Activated B cell treated with CpG ODN at 0.5 μM for 24 hours (primary cell): Measurements from ENCODE around the gene ZBTB1. TPM values are rescaled to one million over a fixed set of nuclear protein-coding genes. Genes with fewer than 3 reads are reported as not detected.

ENCODE experiments used
- ATAC-seq: fragments of 200-7000 bp; cut with Tn5 transposase; one replicate; pipeline ENCODE4 v1.10.0; 2021; ENCODE audit warnings: low read depth, mild to moderate bottlenecking, moderate library complexity
- CTCF ChIA-PET: fragments of 350-600 bp; sonication (Branson Sonifier 250); formaldehyde crosslinking; loops from one replicate; lab custom pipeline; 2021; ENCODE audit warnings: antibody characterized with exemption; lab: Charles Lee
- POLR2A ChIA-PET: fragments of 350-600 bp; sonication (Branson Sonifier 250); formaldehyde crosslinking; loops from one replicate; lab custom pipeline; 2021; ENCODE audit warnings: antibody characterized with exemption; lab: Charles Lee
- DNase-seq: peaks from one replicate; pipeline ENCODE4 v3.0.0; 2022
- H3K27ac Mint-ChIP-seq: one replicate; pipeline ENCODE4 v1.8.0; 2020; ENCODE audit warnings: mixed read lengths
- H3K27me3 Mint-ChIP-seq: one replicate; pipeline ENCODE4 v1.8.0; 2021; ENCODE audit warnings: mixed read lengths
- H3K36me3 Mint-ChIP-seq: one replicate; pipeline ENCODE4 v1.8.0; 2021; ENCODE audit warnings: low read depth, mixed read lengths
- H3K4me1 Mint-ChIP-seq: one replicate; pipeline ENCODE4 v1.8.0; 2021; ENCODE audit warnings: mixed read lengths
- H3K4me3 Mint-ChIP-seq: one replicate; pipeline ENCODE4 v1.8.0; 2020; ENCODE audit warnings: mild to moderate bottlenecking, mixed read lengths
- H3K9me3 Mint-ChIP-seq: one replicate; pipeline ENCODE4 v1.8.0; 2020; ENCODE audit warnings: mixed read lengths
- intact Hi-C: fragments of 100-400 bp; cut with micrococcal nuclease; formaldehyde crosslinking; loops from one replicate; pipeline ENCODE4 v1.15.1; 2024
- total RNA-seq: library from RNA; stranded (reverse); gene quantifications from 2 replicates; pipeline ENCODE4 v1.2.3, GENCODE V29; 2022
- TF ChIP-seq, protein P1 (sequence below): fragments of 200-600 bp; IDR thresholded peaks from one replicate; pipeline ENCODE4 v1.8.0; 2022; ENCODE audit warnings: antibody characterized with exemption, mild to moderate bottlenecking

The ZBTB1 gene
- total RNA-seq, 1 donor from 2014 or later: 60.7 TPM

DNA sequence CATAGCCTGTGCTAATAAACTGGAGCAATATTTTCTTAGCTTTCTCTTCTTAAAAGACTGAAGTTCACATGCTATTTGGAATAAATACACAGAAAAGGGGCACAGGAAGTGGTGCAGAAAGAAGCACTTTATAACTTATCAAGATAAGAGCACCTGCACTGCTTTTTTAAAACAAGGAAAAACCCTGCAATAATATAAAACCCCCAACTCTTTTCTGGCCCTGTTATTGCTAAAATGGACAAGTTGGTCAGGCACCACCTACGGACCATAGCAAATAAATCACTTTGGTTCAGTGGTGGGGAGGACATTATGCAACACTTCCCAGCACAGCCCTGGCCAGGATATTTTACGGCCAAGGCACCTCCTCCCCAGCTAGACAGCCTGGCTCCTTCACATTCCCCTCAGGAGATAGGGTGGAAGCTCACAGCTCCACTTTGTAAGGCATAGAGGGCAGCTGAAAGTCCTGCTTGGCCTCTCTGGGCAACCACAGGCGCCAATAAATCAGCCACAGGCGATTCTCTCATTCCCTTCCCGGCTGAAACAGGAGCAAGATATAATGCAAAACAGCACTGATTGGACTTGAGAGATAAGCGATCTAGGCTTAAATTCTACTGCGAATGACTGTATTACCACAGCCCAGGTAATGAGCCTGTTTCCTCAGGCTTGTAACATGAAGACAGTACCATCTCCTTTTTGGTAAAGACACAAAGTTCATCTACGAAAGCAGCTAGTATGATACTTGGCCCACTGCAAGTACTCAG lies 3.0 kb upstream of the ZBTB1 start:
- intact Hi-C loops: loop anchor here (1.0 to 10.0 kb wide), 8 partner anchors 10 to 1027 kb away; partner anchors contain the start of genes FNTB, SGPP1 and SYNE2
- peaks cover 28% of the 10 kb centered on the region for H3K36me3 Mint-ChIP-seq
- peaks cover 57% of the 10 kb centered on the region for H3K4me1 Mint-ChIP-seq

DNA sequence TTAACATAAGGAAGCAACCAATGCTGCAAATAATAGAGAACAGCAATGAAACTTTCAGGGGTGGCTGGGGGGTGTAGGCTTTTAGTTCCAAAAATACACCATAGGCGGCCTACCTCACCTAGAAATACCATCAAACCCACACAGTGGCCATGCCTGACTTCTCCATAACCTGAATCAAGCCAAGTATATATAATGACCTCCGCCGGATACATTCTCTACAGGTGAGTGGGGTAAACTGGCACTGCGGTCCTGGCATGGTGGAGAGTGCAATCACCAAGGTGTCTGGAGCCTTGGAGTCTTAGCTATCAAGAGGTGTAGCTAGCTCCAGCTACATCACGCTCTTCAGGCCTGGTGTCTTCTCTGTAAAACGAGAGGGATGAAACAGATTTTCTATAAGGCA lies 2.1 kb upstream of the ZBTB1 start:
- peaks cover 66% of the 10 kb centered on the region for H3K4me1 Mint-ChIP-seq
- H3K9me3 Mint-ChIP-seq: no peaks in the 10 kb centered on the region
- ChIA-PET POLR2A (interaction anchor here (0.6 to 4.5 kb wide), 20 partner anchors 8 to 835 kb away, joined by 3 to 60 read pairs (median 6); partner anchors contain the start of genes AKAP5, HSPA2 and MTHFD1), CTCF (interaction anchor here (1.4 to 3.3 kb wide), 3 partner anchors 9 to 37 kb away, joined by 3 to 32 read pairs (median 11); partner anchors contain the start of gene AKAP5)
- ATAC-seq (no peak), DNase-seq (no peak)
- peak overlapping the region; percentile 97 for H3K4me3 Mint-ChIP-seq
- TF ChIP-seq, protein P1, sequence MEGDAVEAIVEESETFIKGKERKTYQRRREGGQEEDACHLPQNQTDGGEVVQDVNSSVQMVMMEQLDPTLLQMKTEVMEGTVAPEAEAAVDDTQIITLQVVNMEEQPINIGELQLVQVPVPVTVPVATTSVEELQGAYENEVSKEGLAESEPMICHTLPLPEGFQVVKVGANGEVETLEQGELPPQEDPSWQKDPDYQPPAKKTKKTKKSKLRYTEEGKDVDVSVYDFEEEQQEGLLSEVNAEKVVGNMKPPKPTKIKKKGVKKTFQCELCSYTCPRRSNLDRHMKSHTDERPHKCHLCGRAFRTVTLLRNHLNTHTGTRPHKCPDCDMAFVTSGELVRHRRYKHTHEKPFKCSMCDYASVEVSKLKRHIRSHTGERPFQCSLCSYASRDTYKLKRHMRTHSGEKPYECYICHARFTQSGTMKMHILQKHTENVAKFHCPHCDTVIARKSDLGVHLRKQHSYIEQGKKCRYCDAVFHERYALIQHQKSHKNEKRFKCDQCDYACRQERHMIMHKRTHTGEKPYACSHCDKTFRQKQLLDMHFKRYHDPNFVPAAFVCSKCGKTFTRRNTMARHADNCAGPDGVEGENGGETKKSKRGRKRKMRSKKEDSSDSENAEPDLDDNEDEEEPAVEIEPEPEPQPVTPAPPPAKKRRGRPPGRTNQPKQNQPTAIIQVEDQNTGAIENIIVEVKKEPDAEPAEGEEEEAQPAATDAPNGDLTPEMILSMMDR: no peak
- H3K36me3 Mint-ChIP-seq: peaks cover 25% of the 10 kb centered on the region
- H3K27ac Mint-ChIP-seq: peak overlapping the region; percentile 99
- H3K27me3 Mint-ChIP-seq: no peaks in the 10 kb centered on the region
- intact Hi-C loops: loop anchor here (1.0 to 10.0 kb wide), 8 partner anchors 9 to 1028 kb away; partner anchors contain the start of genes FNTB, SGPP1 and SYNE2

More for the DNA sequence above, 3.0 kb upstream of the ZBTB1 start:
- ChIA-PET CTCF (interaction anchor here (0.9 to 3.3 kb wide), 6 partner anchors 10 to 157 kb away, joined by 3 to 32 read pairs (median 4); partner anchors contain the start of gene HSPA2), POLR2A (interaction anchor here (1.0 to 4.5 kb wide), 10 partner anchors 9 to 265 kb away, joined by 3 to 55 read pairs (median 13); partner anchors contain the start of genes AKAP5, HSPA2 and MTHFD1)
- Mint-ChIP-seq H3K4me3 (peak overlapping the region; percentile 97), H3K27ac (peak overlapping the region; percentile 99), H3K27me3 (no peaks in the 10 kb centered on the region), H3K9me3 (no peaks in the 10 kb centered on the region)
- TF ChIP-seq, protein P1: no peak
- ATAC-seq (no peak), DNase-seq (no peak)

DNA sequence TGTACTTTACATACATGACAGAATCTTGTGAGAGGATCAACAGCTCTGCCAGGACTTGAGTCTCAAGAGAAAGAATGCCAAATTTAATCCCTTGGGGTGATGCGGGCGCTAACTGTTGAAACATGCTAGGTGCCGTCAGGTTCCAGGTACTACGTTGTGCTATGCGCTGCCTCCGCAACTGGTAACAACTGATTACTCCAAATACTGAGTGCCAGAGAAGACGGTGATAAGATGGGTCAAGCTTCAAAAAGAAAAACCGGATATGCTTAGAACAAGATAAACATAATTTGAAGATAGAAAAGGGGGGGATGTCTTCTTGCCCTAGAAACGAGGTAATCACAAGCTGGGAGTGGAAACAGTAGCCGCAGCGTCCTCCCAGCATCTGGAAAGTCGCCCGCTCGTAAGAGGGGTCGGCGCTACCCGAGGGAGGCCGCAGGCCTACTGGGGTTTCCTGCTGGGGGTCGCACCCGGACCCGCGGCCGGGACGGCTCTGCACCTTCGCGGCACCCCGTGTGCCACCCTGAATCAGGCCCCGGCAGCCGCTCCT lies 1.6 kb upstream of the ZBTB1 start:
- Mint-ChIP-seq H3K9me3 (no peaks in the 10 kb centered on the region), H3K4me1 (peaks cover 67% of the 10 kb centered on the region), H3K27ac (peak overlapping the region; percentile 99), H3K27me3 (no peaks in the 10 kb centered on the region), H3K36me3 (peaks cover 21% of the 10 kb centered on the region), H3K4me3 (peak overlapping the region; percentile 97)
- POLR2A ChIA-PET: interaction anchor here (0.6 to 4.5 kb wide), 21 partner anchors 8 to 835 kb away, joined by 3 to 60 read pairs (median 5); partner anchors contain the start of genes AKAP5, HSPA2 and MTHFD1
- TF ChIP-seq, protein P1: no peak
- CTCF ChIA-PET: interaction anchor here (1.4 to 3.3 kb wide), 3 partner anchors 8 to 37 kb away, joined by 3 to 32 read pairs (median 11); partner anchors contain the start of gene AKAP5
- DNase-seq: no peak
- intact Hi-C loops: loop anchor here (1.0 to 10.0 kb wide), 12 partner anchors 8 to 1028 kb away; partner anchors contain the start of genes AKAP5, FNTB, HSPA2 and MTHFD1
- no peak for ATAC-seq

DNA sequence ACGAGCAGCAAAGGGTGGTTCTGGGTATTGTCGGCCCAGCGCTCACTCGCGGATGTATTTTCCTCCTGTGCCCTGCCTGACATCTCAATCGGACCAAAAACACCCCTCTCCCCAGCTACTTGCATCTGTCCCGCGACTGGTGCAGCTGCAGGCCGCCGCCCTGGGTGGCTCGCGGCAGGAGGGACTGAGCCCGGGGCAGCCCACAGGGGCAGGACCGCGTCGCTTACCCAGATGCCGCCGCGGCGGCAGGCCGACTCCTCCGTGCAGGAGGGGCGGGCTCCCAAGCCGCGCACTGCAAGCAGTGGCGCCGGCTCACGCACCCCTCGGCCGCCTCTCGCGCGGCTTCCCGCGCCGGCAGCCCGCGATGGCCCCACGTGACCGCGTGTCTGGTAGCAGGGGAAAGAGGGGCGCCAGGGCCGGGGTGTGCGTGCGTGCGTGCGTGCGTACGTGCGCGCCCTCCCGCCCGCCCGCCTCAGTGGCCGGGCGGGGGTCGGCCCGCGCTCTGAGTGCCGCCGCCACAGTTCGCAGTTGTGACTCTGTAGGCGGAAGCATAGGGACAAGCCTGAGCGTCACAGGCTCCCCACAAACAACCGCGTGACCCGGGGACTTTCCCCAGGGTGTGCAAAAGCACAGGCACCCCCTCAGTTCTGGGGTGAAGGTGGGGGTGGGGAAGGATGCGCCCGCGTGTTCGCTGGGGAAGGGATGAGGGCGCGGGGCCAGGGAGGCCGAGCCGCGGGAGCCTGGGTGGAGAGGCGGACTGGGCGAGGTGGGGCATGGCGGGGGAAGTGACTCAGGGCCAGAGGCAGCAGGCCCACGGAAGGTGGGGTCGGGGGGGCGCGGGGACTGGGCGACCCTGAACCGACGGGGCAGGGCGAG lies 898 bp upstream of the ZBTB1 start, which contains the start of gene ZBTB25:
Gene ZBTB25 (minus strand): TSS at position 405 of the 876 bp plus-strand sequence. CDS start 13,305 bp downstream, outside the sequence.
- Mint-ChIP-seq H3K27me3 (no peaks in the 10 kb centered on the region), H3K4me3 (peak within 1 kb of the TSS; percentile 97), H3K36me3 (peaks cover 19% of the 10 kb centered on the region), H3K27ac (peak within 1 kb of the TSS; percentile 100), H3K4me1 (peaks cover 73% of the 10 kb centered on the region), H3K9me3 (no peaks in the 10 kb centered on the region)
- ChIA-PET CTCF (interaction anchor here (1.4 to 3.3 kb wide), 3 partner anchors 8 to 38 kb away, joined by 3 to 32 read pairs (median 11); partner anchors contain the start of gene AKAP5), POLR2A (interaction anchor here (0.6 to 4.5 kb wide), 40 partner anchors 10 to 1031 kb away, joined by 3 to 60 read pairs (median 4); partner anchors contain the start of genes AKAP5, HSPA2, MTHFD1 and PPP2R5E)
- ATAC-seq (peak; percentile 66), DNase-seq (peak; percentile 91)
- intact Hi-C loops: loop anchor here (1.0 to 10.0 kb wide), 13 partner anchors 19 to 1029 kb away; partner anchors contain the start of genes AKAP5, FNTB, HSPA2 and MTHFD1
- TF ChIP-seq, protein P1: no peak
